Heart left ventricle (tissue), 13 donors: ENCODE results near the gene EFNA5.

ENCODE experiments used
- POLR2A ChIP-seq, 2 donors: fragments of 450-650 bp; IDR thresholded peaks; one replicate each; pipeline ENCODE4 v1.6.1; 2017; ENCODE audit warnings: antibody characterized with exemption in 2 of 2, mild to moderate bottlenecking in 2 of 2, moderate library complexity in 2 of 2
- TF ChIP-seq, protein P1 (sequence below), 12 donors: fragments of 200-600 bp; sonication (generic) in 4 of 12; IDR thresholded peaks; one replicate each; pipeline versions ENCODE4 v1.5.0 to v1.8.0; 2018 to 2022; ENCODE audit warnings: antibody characterized with exemption in 12 of 12, mild to moderate bottlenecking in 5 of 12
- donor health status: ischemic (EF 13 %, LVEDD 7.1; RV severe dilation, severe dysfunction).
- donor health status: DM: no; HTN: yes; CAD: no.
- donor health status: DM: no; HTN: no; CAD: no.
- donor health status: ischemic (EF 25% LVEDD 6.9; RV normal size, moderate dysfunction).
- donor health status: ischemic (EF 25% LVEDD 5.7; RV mildly dilated, moderate dysfunction).
- donor health status: ischemic (EF 35%, LVEDD 5.7; RV mildly dilated, moderate dysfunction).
- donor health status: nonischemic (EF 11% LVEDD 7.7; RV severe dilation, severe dysfunction).
- donor health status: DM: yes; HTN: yes; CAD: no.
- donor health status: PGD.
- donor health status: ischemic (EF 29% LVEDD 5.4; RV normal size, mild dysfunction).
- donor health status: nonischemic (EF 23%, LVEDD 6.1; RV moderate dilation, normal function).

- no peak for TF ChIP-seq POLR2A (IDR thresholded peaks at IDR 0.05)
- TF ChIP-seq, protein P1, sequence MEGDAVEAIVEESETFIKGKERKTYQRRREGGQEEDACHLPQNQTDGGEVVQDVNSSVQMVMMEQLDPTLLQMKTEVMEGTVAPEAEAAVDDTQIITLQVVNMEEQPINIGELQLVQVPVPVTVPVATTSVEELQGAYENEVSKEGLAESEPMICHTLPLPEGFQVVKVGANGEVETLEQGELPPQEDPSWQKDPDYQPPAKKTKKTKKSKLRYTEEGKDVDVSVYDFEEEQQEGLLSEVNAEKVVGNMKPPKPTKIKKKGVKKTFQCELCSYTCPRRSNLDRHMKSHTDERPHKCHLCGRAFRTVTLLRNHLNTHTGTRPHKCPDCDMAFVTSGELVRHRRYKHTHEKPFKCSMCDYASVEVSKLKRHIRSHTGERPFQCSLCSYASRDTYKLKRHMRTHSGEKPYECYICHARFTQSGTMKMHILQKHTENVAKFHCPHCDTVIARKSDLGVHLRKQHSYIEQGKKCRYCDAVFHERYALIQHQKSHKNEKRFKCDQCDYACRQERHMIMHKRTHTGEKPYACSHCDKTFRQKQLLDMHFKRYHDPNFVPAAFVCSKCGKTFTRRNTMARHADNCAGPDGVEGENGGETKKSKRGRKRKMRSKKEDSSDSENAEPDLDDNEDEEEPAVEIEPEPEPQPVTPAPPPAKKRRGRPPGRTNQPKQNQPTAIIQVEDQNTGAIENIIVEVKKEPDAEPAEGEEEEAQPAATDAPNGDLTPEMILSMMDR (IDR thresholded peaks at IDR 0.05): no peak
Observed at GRCh38 chr5:107359033-107359915, 311.5 kb downstream of the EFNA5 start.
